HT1080 (cell line): Measurements from ENCODE around the gene PRKG1. TPM values are rescaled to one million over a fixed set of nuclear protein-coding genes. Genes with fewer than 3 reads are reported as not detected.
"Not testable (repeated sequence)": the region's sequence is repeated elsewhere in the genome, so short reads cannot be mapped to it uniquely, and the experiment has no call there.

Experiments used
- DNase-seq: peaks from one replicate; pipeline ENCODE4 v3.0.0-alpha.2; 2015; ENCODE audit warnings: low read depth
- total RNA-seq: library from RNA; depleted of rRNA; stranded (reverse); fragments of >200 nt; shearing (Covaris generic); gene quantifications from 2 replicates; pipeline ENCODE4 v1.2.3, GENCODE V29; 2014

PRKG1 gene
- total RNA-seq, 1 experiment from 2014 or later = 3.9 TPM

- no peak for DNase-seq
Observed at GRCh38 chr10:51743146-51743545, 668.9 kb downstream of the PRKG1 start.

GRCh38 chr10:51744235-51745000, 670.1 kb downstream of the PRKG1 start:
- DNase-seq = no peak

- no peak for DNase-seq
Observed at GRCh38 chr10:51745397-51745796, 671.1 kb downstream of the PRKG1 start.

GRCh38 chr10:51747216-51747615, 672.9 kb downstream of the PRKG1 start:
- DNase-seq = no peak

GRCh38 chr10:51748959-51749358, 674.7 kb downstream of the PRKG1 start:
- no peak for DNase-seq

- DNase-seq = no peak
Observed at GRCh38 chr10:51758366-51758765, 684.1 kb downstream of the PRKG1 start.

GRCh38 chr10:51758838-51759237, 684.6 kb downstream of the PRKG1 start:
- not testable (repeated sequence) for DNase-seq

GRCh38 chr10:51759896-51760534, 685.7 kb downstream of the PRKG1 start:
- no peak for DNase-seq

GRCh38 chr10:51760864-51761640, 686.8 kb downstream of the PRKG1 start:
- no peak for DNase-seq

- DNase-seq = no peak
Observed at GRCh38 chr10:51763746-51764145, 689.5 kb downstream of the PRKG1 start.

- no peak for DNase-seq
Observed at GRCh38 chr10:51765284-51765971, 691.1 kb downstream of the PRKG1 start.

GRCh38 chr10:51766423-51767102, 692.3 kb downstream of the PRKG1 start:
- no peak for DNase-seq

- DNase-seq = no peak
Observed at GRCh38 chr10:51767103-51767763, 692.9 kb downstream of the PRKG1 start.

- DNase-seq = no peak
Observed at GRCh38 chr10:51768886-51769465, 694.7 kb downstream of the PRKG1 start.

GRCh38 chr10:51770709-51771108, 696.4 kb downstream of the PRKG1 start:
- DNase-seq = no peak

- DNase-seq = no peak
Observed at GRCh38 chr10:51772387-51772786, 698.1 kb downstream of the PRKG1 start.

- DNase-seq = no peak
Observed at GRCh38 chr10:51773681-51774080, 699.4 kb downstream of the PRKG1 start.

GRCh38 chr10:51783941-51784340, 709.7 kb downstream of the PRKG1 start:
- DNase-seq = no peak

GRCh38 chr10:51786016-51786683, 711.9 kb downstream of the PRKG1 start:
- no peak for DNase-seq

- no peak for DNase-seq
Observed at GRCh38 chr10:51786684-51787035, 712.4 kb downstream of the PRKG1 start.
